Hematopoietic multipotent progenitor cell treated with erythropoietin and hydrocortisone succinate and interleukin-3 and kit ligand, for 4 days (in vitro differentiated cells): Measurements from ENCODE around the gene KIF5C.
A peak's percentile ranks its signal among the peaks of the same experiment; 100 is the strongest.

Experiments
- DNase-seq: peaks from one replicate; pipeline ENCODE4 v3.0.0-alpha.2; 2015

KIF5C gene

DNA sequence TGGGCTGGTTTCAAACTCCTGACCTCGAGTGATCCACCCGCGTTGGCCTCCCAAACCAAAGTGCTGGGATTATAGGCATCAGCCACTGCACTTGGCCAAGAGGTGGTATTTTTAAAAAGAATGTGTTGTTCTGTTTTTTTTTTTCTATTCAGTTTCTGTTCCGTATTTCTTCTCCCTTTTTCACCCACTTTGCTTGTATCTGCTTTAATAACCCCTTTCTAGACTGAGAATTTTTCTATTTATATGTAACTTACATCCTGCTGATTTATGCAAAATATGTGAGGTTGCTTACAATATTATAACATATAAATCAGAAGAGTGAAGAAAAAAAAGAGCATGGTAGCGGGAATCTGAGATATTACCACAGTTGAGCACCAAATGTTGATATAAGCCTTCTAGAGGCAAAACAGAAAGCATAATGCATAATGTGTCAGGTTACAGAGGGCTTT lies 146.3 kb downstream of the KIF5C start:
- DNase-seq, result no peak

DNA sequence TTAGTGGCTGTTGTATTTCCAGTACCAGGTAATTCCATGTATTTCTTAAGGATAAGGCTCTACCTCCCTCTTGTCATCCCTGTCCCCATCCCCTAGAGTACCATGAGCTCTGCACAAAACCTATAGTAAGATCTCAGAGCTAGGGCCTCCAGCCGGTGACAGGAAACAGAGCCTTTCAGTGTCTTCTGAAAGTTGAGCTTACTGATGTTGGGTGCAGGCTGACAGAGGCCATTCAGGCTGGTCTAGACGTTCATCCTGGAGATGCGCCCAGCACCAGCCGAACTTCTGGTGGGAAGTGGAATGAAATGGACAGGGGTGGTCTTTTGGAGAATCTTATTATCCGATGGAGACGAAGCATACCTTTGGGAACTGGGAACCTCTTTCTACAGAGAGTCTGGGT lies 146.7 kb downstream of the KIF5C start:
- no peak for DNase-seq

DNA sequence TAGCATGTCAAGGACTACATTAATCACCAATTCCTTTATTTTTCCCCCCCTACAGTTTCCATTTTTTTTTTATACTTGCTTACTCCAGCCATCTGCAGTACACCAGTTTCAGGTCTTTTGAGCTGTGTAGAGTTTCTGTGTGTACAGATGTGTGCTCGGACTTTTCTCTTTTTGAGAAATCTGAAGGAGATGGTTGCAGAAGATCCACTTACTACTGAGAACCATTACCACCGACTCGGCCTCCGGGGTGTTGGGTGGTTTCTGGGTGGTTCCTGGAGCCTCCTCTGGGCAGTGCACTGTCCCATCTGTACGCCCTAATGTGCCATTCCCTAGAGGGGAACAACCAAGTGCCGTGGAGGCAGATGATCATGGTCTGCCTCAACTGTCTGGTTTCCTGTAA lies 148.1 kb downstream of the KIF5C start:
- DNase-seq, result no peak

DNA sequence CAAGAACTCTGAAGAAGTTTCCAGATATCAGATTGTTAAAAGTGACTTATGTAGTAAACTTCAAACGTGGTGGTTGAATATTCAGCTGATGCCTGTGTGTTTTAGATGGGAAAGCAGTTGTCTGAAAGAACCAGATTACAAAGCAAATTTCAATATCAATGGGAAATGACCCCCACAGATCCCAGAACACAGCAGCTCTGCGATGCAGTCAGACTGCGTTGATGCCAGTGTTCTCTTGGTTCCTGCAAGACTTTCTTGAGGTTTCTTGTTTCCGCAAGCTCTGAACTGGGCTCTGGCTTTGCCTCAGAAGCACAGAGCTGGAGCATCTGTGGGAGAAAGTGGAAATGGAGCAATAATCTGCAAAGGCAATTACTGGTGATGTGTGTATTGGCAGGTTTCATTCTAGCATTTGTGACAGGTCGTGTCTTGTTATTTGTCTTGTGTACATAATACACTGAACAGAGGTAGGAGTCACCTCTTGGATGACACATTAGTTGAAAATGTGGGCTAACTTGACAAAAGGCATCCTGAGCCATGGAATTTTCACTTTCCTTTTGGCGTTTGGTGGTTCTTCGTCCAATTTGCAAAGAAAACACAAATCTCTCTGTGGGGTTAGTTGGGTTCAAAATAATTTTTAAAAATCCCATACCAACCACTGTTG lies 152.7 kb downstream of the KIF5C start:
- DNase-seq, result no peak

DNA sequence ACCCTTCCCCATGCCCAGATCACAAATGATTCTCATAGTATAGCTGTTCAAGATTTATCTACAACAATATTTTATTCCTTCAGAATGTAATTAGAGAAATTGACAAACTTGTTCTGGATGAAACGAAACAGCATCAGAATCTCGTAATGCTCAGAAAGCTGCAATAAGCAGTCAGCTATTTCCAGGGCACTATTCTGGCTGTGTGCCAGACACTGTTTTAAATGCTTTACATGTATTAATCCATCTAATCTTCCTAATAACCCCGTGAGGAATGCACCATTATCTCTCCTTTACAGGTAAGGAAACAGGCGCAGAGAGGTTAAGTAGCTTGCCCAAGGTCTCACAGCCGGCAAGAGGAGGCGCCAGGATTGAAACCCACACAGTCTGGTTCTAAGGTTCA lies 153.3 kb downstream of the KIF5C start:
- DNase-seq, result no peak

DNA sequence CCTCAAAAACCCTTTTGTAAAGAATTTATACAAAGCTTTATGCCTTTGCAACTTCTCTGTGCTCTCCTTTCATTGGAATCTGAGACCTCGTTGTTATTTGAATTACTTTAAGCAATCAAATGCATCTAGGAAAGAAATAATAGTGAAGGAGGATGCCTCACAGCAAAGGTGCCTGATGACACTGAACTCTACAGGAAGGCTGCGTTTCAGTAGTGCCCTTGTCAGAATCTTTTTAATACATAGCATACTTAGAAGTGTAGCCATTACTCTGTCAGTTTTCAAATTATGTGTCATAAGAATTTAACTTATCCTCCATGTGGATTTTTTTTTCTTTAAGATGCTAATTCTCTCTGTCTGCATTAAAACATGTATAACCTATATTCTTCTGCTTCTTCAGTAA lies 153.9 kb downstream of the KIF5C start:
- DNase-seq, result no peak

DNA sequence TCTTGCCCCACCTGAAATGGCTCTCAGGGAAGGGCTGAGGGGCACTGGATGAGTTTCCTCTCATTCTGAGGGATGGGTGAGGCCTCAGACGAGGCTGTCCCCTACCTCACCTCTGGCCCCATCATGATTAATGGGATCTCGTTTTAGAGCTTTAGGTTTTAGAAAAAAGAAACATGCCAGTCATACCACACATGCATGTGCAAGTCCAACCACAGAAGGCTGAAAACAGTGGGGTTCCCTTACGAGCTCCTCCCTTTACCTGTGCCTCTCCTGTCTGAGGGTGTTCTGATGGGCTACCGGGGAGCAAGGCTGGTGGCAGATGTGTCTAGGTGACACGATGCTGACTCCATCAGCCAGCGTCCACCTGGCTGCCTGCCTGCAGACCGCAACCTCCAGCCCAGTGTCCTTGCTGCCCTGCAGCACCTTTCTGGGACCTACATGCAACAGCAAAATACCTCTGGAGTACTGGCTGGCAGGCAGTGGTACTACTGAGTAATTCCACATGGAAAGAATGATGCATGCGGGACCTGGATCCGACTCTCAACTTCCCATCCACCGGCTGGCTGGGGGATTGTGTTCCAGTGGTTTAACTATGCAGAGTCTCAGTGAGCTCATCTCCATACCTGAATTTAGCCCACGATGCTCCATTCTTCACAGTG lies 154.4 kb downstream of the KIF5C start:
- DNase-seq, result no peak

DNA sequence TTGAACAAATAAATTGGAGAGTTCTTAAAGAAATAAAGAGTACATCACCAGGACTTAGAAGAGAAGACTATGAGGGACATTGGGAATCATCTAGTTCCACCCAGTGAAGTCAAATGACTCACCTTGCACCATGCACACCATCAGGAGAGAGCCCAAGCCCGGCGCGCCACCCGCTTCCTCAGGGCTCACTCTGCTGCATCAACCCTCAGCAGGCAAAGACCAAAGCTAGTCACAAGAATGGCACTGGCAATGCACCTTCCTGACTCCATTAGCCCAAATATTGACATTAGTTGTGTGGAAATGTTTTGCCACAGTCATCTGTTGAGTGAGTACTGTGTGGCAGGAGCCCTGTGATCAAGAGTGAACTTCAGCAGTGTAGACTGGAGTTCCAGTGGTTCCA lies 156.4 kb downstream of the KIF5C start:
- no peak for DNase-seq

DNA sequence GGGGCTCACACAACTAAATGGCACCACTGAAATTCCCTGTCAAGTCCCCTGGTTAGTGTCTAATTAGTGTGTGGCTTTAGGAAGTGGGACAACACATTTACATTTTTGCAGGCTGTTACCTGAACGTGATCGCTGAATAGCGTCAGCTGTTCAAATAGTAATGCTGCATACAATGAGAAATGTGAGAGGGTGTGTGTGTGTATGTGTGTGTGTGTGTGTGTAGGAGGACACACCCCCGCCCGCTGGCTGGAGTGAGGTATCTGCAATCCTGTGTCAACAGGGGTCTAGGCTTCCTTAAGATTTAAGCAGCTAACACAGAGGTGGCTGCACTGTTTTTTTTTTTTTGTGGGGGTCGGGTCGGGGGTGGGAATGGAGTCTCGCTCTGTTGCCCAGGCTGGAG lies 158.7 kb downstream of the KIF5C start:
- DNase-seq, result no peak

DNA sequence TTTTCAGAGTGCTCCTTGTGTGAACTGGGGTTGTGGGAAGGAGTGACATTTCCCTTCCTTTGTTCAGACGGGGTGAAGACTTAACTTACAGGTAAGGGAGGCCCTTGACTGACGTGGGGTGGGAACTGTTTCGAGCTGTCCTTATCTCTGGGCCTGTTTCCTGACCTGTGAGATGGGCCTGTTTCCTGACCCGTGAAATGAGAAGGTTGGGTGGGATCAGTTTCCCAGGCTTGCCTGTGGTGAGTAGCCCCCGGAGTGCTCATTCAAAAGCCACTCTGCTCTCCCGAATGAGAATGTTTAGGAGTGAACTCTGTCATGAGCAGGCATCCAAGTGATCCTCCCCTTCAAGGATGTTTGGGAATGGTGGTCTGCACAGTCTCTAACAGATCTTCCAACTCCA lies 159.4 kb downstream of the KIF5C start:
- DNase-seq, result no peak

DNA sequence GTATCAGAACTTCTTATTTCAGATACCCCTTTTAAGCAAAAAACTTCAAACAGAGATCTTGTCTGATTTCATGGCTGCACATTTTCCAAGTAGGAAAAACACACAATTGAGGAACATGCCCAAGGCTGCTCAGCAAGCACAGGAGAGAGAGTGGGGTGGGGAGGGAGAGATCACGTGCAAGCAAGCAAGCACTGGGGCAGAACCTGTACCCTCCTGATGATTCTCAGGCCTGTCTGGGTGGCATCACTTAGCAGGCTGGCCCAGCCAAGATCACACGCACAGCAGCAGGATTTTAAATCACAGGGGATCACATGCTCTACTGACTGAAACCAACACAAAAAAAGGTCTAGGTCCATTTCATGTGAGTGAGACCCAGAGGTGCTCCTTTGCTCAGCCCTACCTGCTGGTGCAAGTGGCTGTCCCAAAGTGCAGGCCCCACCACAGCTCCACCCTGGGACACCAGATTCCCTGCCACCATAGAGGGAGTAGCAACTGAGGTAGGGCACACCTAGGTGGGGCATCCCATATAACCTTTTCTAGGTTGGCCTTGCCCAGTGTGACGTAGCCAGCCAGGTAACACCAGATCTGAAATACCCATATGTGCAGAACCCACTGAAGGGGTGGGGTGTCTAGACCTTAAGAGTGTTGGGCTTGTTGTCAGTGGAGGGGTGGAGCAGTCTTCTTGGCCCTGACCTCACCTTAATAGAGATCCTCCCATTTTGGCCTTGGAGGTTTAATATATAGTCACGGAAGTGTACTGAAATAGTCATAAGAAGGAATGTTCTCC lies 161.7 kb downstream of the KIF5C start:
- no peak for DNase-seq

DNA sequence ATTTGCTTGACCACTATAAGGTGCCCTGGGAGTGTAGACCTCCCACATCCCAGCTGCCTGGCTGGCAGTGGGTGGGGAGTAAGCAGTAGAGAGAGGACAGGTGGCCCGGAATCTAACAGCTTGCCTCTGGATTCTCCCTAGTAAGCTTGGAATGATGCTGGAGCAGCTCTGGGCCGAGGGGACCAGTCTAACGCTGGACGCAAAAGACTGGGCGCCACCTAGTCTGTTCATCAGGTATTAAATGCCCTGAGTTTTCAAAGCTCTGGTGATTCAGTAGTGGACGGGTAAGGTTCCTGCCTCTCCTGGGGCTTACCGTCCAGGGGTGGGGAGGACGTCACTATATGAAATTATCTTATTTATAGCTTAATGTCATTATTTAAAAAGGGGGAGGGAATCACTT lies 162.8 kb downstream of the KIF5C start:
- no peak for DNase-seq

DNA sequence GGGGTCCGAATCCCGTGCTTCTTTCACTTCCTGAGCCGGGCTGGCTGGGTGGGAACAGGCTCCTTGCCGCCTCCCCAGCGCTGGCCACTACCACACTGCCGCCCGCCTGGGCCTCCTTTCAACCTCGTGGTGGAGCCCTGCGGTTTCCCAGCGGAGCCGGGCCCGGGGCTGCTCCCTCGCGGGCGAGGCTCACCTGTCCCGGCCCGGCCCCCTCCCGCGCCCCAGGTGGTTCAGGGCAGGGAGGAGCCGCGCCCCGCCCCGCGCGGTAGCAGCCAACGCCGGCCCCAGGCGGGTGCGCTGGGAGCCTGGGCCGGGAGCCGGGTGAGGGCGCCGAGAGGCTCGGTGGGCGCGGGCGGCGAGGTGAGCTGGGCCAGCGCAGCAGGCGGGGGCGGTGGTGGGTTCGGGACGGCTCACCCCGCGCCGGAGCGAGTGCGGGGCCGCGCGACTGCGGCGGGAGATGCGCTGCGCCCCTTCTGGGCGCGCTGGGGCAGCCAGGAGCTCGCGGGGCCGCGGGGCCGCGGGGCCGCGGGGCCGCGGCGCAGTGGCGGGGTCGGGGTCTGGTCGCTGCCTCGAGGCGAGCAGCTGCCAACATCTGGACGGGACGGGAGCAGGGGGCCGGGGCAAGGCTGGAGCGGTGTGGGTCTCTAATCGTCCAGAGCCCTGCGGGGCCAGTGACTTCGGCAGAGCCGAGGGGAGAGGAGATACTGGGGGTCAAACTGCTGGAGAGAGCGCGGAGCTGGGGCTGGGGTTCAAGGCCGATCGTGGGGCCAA lies 163.6 kb downstream of the KIF5C start, which contains the start of gene LYPD6B:
LYPD6B (plus strand) TSS at position 258 of the 771 bp plus-strand sequence. CDS start 92,250 bp downstream, outside the sequence.
- DNase-seq, result peak; percentile 21

DNA sequence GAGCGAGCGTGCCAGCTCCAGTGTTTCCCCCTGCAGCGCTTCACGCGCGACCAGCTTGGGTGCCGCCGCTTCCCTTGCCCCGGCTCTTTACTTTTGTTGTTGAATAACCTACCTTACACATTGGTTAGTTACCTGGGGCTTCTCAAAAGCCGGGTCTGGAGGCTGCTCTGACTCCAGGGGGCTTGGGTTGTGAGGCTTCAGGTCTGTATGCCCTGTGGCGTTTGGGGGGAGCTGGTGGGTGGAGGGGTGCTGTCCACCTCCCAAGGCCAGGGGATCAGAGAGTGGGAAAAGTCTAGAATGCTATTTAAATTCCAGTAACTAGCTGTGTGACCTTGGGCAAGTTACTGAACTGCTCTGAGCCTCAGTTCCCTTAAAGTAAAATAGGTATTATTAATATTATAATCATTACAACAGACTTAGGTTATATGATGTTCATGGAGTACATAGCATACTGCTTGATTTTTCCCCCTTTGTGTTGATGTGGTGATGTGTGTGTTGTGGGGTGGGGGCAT lies 164.2 kb downstream of the KIF5C start:
- DNase-seq, result no peak

DNA sequence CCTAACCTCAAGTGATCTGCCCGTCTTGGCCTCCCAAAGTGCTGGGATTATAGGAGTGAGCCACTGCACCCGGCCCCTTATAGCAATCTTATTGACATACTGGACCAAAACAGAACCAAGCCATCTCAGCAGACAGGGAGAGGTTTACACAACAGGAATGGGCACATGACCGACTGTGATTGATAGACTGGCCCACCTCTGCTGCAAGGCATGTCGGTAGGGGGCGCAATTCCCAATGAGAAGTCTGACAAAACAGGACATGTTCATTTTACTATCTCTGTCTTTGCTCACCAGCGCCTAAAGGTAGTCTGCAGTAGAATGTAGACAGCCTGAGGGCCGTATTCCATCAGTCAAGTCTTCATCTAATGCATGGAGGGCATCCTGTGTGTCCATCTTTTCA lies 165.4 kb downstream of the KIF5C start:
- peak; percentile 58 for DNase-seq

DNA sequence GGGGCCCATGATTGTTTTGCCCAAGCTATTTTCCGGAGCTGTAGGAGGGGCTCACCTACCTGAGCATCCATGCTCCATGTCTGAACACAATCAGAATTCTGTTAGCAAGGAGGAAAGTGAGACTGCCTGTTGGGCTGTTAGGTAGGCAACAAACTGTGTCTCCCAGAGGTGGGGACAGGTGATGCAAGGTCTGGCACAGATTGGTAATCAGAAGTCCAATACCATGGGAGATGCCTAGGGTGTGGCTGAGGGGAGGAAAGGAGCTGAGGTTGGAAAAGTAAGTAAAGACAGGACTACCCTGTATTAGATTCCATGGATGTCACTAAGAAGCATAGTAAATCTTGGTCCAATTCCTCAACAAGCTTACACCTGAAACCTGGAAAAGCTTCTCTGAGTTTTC lies 166.5 kb downstream of the KIF5C start:
- DNase-seq, result no peak

DNA sequence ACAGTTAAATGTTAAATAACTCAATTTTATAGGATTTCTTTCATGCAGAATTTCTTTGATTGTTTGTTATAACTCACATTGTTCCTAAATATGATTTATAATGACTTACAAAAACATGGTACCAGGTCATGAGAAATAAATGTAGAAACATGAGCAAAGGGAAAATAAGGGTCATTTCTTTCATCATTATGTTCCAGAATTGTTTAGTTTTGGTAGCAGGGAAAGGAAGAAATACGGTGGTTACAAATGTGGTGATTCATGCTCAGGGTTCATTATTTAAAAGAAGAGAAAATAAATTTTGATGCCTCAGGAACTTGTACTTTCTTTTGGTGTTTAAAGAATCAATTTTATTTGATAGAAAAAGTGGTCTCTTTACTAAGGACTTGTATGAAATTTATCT lies 167.9 kb downstream of the KIF5C start:
- DNase-seq, result no peak

DNA sequence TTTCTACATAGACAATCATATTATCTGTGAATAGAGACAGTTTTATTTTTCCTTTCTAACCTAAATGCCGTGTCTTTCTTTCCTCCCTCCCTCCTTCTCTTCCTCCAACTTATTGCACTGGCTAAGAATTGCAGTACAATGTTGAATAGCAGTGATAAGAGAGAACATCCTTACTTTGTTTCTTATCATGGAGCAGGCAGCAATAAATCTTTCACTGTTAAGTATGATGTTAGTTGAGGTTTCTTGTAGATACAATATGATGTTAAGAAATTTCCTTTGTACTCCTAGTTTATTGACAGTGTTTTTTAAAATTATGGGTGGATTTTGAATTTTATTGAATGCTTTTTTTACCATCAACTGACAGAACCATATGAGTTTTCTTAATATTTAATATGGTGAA lies 169.5 kb downstream of the KIF5C start:
- no peak for DNase-seq

DNA sequence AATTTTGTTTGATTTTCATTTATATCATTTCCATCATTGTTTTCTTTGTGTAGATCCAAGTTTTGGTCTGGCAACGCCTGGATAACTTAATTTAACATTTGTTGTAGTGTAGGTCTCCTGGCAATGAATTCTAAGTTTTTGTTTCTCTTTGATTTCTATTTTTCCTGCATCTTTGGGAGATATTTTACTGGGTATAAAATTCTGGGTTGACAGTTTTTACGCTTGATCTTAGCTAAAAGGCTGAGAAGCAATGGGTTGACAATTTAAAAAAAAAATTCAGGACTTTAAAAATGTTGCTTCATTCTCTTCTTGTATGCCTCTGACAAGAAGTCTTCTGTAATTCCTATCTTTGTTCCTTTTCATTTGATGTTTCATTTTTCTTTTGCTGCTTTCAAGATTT lies 172.1 kb downstream of the KIF5C start:
- no peak for DNase-seq

DNA sequence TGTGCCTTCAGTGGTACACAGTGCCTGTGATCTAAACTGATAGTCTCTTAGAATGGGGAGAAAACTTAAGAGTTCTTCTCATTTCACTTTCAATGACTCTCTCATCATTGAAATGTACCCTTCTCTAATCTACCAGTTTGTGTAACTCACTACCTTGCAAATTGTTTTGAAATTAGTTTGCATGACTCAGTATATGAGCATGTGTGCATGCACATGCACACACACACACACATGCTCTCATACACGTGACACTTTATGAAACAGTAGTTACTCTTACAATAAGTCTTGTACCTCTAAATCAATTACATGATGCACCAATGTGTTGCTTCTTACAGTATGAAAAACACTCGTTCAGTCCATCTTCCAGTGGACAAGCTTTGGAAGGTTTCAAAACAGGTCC lies 174.1 kb downstream of the KIF5C start:
- DNase-seq, result no peak

DNA sequence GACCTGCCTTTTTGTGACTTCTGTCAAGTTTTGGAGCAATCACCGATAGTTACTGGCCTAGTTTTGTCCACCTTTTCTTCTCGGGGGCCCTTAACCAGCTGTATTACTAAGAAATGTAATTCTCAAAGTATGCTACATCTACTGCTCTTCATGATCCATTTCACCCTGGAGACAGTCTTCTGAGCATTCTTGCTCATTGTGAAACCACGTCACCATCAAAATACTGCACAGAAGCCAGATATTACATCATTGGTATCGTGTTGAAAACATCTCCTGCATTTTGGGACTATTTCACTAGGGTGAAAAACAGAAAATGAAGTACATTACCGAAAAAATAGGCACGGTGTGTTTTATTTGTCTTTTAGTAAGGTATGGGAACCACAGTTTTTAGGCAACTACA lies 175.2 kb downstream of the KIF5C start:
- DNase-seq, result no peak

DNA sequence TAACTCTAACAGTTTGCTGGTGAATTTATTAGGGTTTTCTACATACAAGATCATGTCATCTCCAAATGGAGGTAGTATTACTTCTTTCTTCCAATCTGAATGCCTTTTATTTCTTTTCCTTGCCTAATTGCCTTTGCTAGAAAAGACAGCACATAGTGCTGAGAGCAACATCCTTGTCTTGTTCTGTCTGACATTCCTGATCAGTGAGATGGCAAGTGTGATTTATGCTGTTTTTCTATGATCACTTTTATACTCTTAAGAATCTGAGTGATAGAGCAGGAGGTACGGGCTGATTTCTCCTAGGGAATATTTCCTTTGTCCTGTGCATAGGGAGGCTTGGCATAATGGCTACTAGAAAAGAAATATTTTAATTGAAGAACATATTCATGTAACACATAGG lies 180.7 kb downstream of the KIF5C start:
- no peak for DNase-seq
